Natural killer cell treated with Interleukin-12 subunit alpha and Interleukin-12 subunit beta and Interleukin-15 and Interleukin-18, amount 100 ng/mL, for 72 hours (primary cell): Measurements from ENCODE around the gene PTPN1. TPM values are rescaled to one million over a fixed set of nuclear protein-coding genes. Genes with fewer than 3 reads are reported as not detected.
"Not testable (repeated sequence)": the region's sequence is repeated elsewhere in the genome, so short reads cannot be mapped to it uniquely, and the experiment has no call there.

Source experiments
- ATAC-seq, 2 donors: fragments of 150-1000 bp; cut with Tn5 transposase in 1 of 2; sonication (Bioruptor Pico), chemical (Tn5 transposase) in 1 of 2; 2 replicates each; pipeline ENCODE4 v1.10.0; 2021
- DNase-seq: peaks from one replicate; pipeline ENCODE4 v3.0.0; 2022; ENCODE audit warnings: low spot score
- H3K27ac Mint-ChIP-seq, 2 donors: 1 replicate in 1 of 2; 2 replicates in 1 of 2; pipeline ENCODE4 v1.8.0; 2022; ENCODE audit warnings: mixed read lengths in 2 of 2, mild to moderate bottlenecking in 1 of 2, moderate library complexity in 1 of 2
- H3K27me3 Mint-ChIP-seq, 2 donors: 1 replicate in 1 of 2; 2 replicates in 1 of 2; pipeline ENCODE4 v1.8.0; 2022; ENCODE audit warnings: mixed read lengths in 2 of 2
- H3K36me3 Mint-ChIP-seq: one replicate; pipeline ENCODE4 v1.8.0; 2022; ENCODE audit warnings: mixed read lengths
- H3K4me1 Mint-ChIP-seq, 2 donors: 1 replicate in 1 of 2; 2 replicates in 1 of 2; pipeline ENCODE4 v1.8.0; 2022; ENCODE audit warnings: low read depth in 2 of 2, mixed read lengths in 2 of 2, mild to moderate bottlenecking in 1 of 2
- H3K4me3 Mint-ChIP-seq: one replicate; pipeline ENCODE4 v1.8.0; 2022; ENCODE audit warnings: mixed read lengths
- H3K9me3 Mint-ChIP-seq: 2 replicates; pipeline ENCODE4 v1.8.0; 2022; ENCODE audit warnings: mixed read lengths
- total RNA-seq, 2 donors: library from RNA; stranded (reverse); gene quantifications; one replicate each; pipeline ENCODE4 v1.2.3, GENCODE V29; 2022

PTPN1 gene
- total RNA-seq, 2 donors from 2014 or later = 74.3 to 105 TPM

- Mint-ChIP-seq H3K27me3 (no peaks in the 10 kb centered on the region), H3K4me1 (peaks cover 63 to 79% of the 10 kb centered on the region in 2 donors), H3K9me3 (no peaks in the 10 kb centered on the region), H3K4me3 (no peak overlapping the region), H3K36me3 (no peaks in the 10 kb centered on the region), H3K27ac (no peak overlapping the region)
- ATAC-seq (no peak), DNase-seq (no peak)
Measured at GRCh38 chr20:50536333-50536732, 26.1 kb downstream of the PTPN1 start.

DNA sequence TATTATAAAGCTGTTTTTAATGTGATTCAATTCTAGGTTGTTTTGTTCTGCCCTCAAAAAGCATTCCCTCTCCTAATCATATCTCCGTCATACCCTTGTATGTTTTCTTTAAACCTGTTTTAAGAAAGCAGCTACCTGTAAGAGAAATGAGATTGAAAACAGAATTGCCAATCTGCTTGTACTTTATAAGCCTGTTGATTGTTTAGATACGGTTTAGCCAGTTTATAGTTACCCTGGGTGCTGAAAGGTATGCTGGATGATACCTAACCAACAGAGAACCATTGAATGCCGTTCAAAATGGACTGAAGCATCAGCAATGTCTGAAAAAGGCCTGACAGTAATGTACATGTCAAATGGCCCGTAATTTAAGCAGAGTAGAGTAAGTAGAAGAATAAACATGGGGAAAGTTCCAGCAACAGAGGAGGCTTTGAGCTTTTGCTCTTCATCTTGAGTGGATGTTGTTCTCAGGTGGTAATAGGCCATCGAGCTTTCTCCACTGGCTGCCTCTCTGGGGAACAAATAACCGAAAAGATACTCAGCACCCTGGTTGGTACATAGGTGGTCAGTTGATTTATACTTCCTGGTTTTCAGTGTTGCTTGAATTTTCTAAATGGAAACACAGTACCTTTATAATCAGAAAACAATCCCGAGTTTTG lies 27.5 kb downstream of the PTPN1 start:
- DNase-seq (no peak), ATAC-seq (no peak)
- no peaks in the 10 kb centered on the region for H3K36me3 Mint-ChIP-seq
- H3K9me3 Mint-ChIP-seq = no peaks in the 10 kb centered on the region
- H3K27me3 Mint-ChIP-seq = no peaks in the 10 kb centered on the region
- H3K4me3 Mint-ChIP-seq = no peak overlapping the region
- peak overlapping the region; percentile 4 to 17 for H3K27ac Mint-ChIP-seq
- H3K4me1 Mint-ChIP-seq = peaks cover 65 to 81% of the 10 kb centered on the region in 2 donors

DNA sequence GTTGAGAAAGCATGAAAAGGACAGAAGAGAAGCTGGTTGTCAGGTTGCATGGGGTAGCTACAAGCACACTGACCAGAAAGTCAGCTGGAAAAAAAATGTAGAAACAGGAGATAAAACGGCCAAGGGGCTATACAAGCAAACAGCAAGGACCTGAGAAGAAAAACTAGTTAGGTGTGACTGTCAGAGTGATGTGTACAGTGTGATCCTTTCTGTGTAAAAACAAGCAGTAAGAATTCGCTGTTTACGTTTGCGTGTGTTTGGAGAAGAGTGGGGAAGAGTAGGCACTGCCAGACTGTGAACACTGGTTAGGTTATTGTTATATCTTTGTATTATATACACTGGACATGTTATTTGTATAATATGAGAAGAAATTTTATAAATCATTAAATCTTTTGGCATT lies 28.1 kb downstream of the PTPN1 start:
- H3K27ac Mint-ChIP-seq = peak overlapping the region; percentile 4 to 17
- no peaks in the 10 kb centered on the region for H3K9me3 Mint-ChIP-seq
- no peaks in the 10 kb centered on the region for H3K27me3 Mint-ChIP-seq
- H3K4me1 Mint-ChIP-seq = peaks cover 62 to 80% of the 10 kb centered on the region in 2 donors
- no peak for DNase-seq
- no peak overlapping the region for H3K4me3 Mint-ChIP-seq
- peaks cover 2% of the 10 kb centered on the region for H3K36me3 Mint-ChIP-seq
- ATAC-seq = no peak

- DNase-seq, H3K27me3 Mint-ChIP-seq, ATAC-seq, H3K9me3 Mint-ChIP-seq, H3K4me3 Mint-ChIP-seq, H3K27ac Mint-ChIP-seq, H3K36me3 Mint-ChIP-seq: not testable (repeated sequence)
- peaks cover 57 to 76% of the 10 kb centered on the region in 2 donors for H3K4me1 Mint-ChIP-seq
Measured at GRCh38 chr20:50539798-50540197, 29.6 kb downstream of the PTPN1 start.

- no peak for DNase-seq
- Mint-ChIP-seq H3K36me3 (peaks cover 5% of the 10 kb centered on the region), H3K27ac (peak overlapping the region; percentile 72 to 86), H3K4me1 (peaks cover 58 to 76% of the 10 kb centered on the region in 2 donors), H3K27me3 (no peaks in the 10 kb centered on the region), H3K4me3 (peak overlapping the region; percentile 63), H3K9me3 (no peaks in the 10 kb centered on the region)
- peak in 1 of 2 donors; percentile 61 for ATAC-seq
Measured at GRCh38 chr20:50540620-50541605, 30.7 kb downstream of the PTPN1 start.

DNA sequence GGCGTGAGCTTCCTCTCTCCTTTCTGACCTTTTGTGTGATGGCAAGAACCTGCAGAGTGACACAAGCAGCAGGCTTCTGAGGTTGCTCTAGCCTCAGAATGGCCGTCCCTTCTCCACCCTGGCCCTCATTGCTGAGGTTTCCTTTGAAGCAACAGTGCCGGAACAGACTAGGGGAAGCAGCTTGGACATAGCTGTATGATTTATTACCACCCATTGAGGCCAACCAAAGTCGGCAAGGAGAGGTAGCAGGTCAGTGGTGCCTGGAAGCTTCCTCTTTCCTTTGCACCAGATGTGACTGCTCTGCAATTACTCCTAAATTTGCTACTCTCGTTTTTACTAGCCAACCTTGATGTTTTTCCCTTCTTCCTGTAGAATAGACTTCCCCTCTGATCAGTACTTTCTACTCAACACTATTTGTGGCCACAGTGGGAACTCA lies 31.4 kb downstream of the PTPN1 start:
- ATAC-seq (peak; percentile 68 to 74), DNase-seq (no peak)
- peak overlapping the region; percentile 63 for H3K4me3 Mint-ChIP-seq
- H3K27me3 Mint-ChIP-seq = no peaks in the 10 kb centered on the region
- no peaks in the 10 kb centered on the region for H3K9me3 Mint-ChIP-seq
- peak overlapping the region; percentile 72 to 86 for H3K27ac Mint-ChIP-seq
- H3K36me3 Mint-ChIP-seq = peaks cover 5% of the 10 kb centered on the region
- peaks cover 62 to 78% of the 10 kb centered on the region in 2 donors for H3K4me1 Mint-ChIP-seq

DNA sequence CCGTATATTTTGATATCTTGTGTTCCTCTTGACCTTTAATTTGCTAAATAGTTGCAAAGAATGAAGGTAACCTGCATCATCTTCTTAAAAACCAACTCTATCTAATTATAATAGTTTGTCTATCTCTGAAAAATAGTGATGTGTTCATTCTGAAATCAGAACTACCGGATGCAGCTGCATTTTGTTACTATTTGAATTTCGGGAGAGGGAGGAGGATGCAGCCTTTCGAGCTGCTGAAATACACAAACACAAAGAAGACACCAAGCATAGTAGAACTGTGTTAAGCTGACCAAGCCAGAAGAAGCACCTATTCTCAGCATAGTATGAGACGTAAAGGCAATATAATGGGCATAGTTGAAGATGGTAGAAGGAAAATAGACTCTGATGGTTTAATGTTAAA lies 33.1 kb downstream of the PTPN1 start:
- H3K27ac Mint-ChIP-seq = peak overlapping the region; percentile 72 to 86
- no peaks in the 10 kb centered on the region for H3K27me3 Mint-ChIP-seq
- peaks cover 5% of the 10 kb centered on the region for H3K36me3 Mint-ChIP-seq
- no peaks in the 10 kb centered on the region for H3K9me3 Mint-ChIP-seq
- H3K4me1 Mint-ChIP-seq = peaks cover 62 to 77% of the 10 kb centered on the region in 2 donors
- H3K4me3 Mint-ChIP-seq = peak overlapping the region; percentile 44
- ATAC-seq = no peak
- no peak for DNase-seq

DNA sequence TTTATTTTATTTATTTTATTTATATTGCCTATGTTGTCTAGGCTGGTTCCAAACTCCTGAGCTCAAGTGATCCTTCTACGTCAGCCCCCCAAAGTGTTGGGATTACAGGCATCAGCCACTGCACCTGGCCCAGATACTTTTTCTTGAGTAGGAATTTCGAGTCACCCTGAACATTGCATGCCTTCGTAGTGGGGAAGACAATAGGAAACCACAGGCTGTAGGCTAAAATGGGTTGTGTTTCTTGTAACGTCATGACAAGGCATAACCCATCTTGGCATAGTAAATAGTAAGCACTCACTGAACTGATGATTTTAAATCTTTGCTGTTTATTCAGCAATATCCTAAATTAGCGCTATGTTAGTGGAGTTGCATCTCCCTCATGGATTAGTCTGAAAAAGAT lies 34.9 kb downstream of the PTPN1 start:
- ATAC-seq (no peak), DNase-seq (no peak)
- Mint-ChIP-seq H3K4me1 (peaks cover 71 to 77% of the 10 kb centered on the region in 2 donors), H3K27me3 (no peaks in the 10 kb centered on the region), H3K27ac (peak overlapping the region in 1 of 2 donors; percentile 81), H3K9me3 (no peaks in the 10 kb centered on the region), H3K36me3 (peaks cover 10% of the 10 kb centered on the region), H3K4me3 (peak overlapping the region; percentile 79)

DNA sequence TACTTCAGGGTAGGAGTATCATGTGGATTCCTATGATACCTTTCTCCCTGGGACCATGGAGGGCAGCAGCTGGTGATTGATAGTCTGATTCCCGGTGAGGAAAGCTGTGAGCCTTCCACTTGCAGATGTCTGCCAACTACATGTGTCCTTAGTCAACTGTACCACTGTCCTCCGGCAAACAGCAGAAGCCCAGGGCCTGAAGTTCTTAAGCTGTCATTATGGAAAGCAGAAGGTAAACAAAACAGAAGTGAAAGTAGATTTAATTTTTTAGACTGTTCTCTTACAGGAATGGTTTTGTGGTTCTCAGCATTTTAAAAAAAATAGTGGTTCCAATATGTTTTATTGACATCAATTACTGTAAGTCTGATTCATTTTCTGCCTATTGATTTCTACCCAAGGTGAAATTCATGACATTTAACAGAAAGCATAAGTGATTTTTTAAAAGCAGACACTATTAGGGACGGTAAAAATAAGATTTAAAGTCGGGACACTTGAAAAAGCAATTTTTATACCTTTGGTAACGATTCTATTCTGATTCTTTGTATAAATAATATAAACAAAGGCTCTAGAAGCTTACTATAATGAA lies 36.6 kb downstream of the PTPN1 start:
- DNase-seq = no peak
- Mint-ChIP-seq H3K9me3 (no peaks in the 10 kb centered on the region), H3K4me1 (peaks cover 60 to 61% of the 10 kb centered on the region in 2 donors)

GRCh38 chr20:50547964-50548363 lies 37.8 kb downstream of the PTPN1 start:
- peak overlapping the region; percentile 79 for H3K4me3 Mint-ChIP-seq
- peaks cover 50 to 51% of the 10 kb centered on the region in 2 donors for H3K4me1 Mint-ChIP-seq
- peak overlapping the region in 1 of 2 donors; percentile 81 for H3K27ac Mint-ChIP-seq
- H3K36me3 Mint-ChIP-seq = peaks cover 10% of the 10 kb centered on the region
- H3K27me3 Mint-ChIP-seq = no peaks in the 10 kb centered on the region
- ATAC-seq (peak in 1 of 2 donors; percentile 70), DNase-seq (no peak)
- no peaks in the 10 kb centered on the region for H3K9me3 Mint-ChIP-seq

More for the DNA sequence above, 36.6 kb downstream of the PTPN1 start:
- ATAC-seq = peak; percentile 70 to 79
- peak overlapping the region; percentile 79 for H3K4me3 Mint-ChIP-seq
- no peaks in the 10 kb centered on the region for H3K27me3 Mint-ChIP-seq
- H3K27ac Mint-ChIP-seq = peak overlapping the region in 1 of 2 donors; percentile 81
- peaks cover 10% of the 10 kb centered on the region for H3K36me3 Mint-ChIP-seq

GRCh38 chr20:50548396-50548795 lies 38.2 kb downstream of the PTPN1 start:
- peak overlapping the region; percentile 79 for H3K4me3 Mint-ChIP-seq
- peaks cover 7% of the 10 kb centered on the region for H3K36me3 Mint-ChIP-seq
- no peaks in the 10 kb centered on the region for H3K9me3 Mint-ChIP-seq

GRCh38 chr20:50550531-50550930 lies 40.3 kb downstream of the PTPN1 start:
- H3K4me1 Mint-ChIP-seq = peaks cover 31 to 38% of the 10 kb centered on the region in 2 donors
- DNase-seq (no peak), ATAC-seq (no peak)
- H3K4me3 Mint-ChIP-seq = peak overlapping the region; percentile 66
- H3K27me3 Mint-ChIP-seq = no peaks in the 10 kb centered on the region
- H3K36me3 Mint-ChIP-seq = peaks cover 5% of the 10 kb centered on the region
- no peaks in the 10 kb centered on the region for H3K9me3 Mint-ChIP-seq
- H3K27ac Mint-ChIP-seq = peak overlapping the region in 1 of 2 donors; percentile 81

More at GRCh38 chr20:50548396-50548795, 38.2 kb downstream of the PTPN1 start:
- no peaks in the 10 kb centered on the region for H3K27me3 Mint-ChIP-seq
- no peak for DNase-seq
- H3K4me1 Mint-ChIP-seq = peaks cover 47 to 50% of the 10 kb centered on the region in 2 donors
- no peak for ATAC-seq
- H3K27ac Mint-ChIP-seq = peak overlapping the region in 1 of 2 donors; percentile 81

DNA sequence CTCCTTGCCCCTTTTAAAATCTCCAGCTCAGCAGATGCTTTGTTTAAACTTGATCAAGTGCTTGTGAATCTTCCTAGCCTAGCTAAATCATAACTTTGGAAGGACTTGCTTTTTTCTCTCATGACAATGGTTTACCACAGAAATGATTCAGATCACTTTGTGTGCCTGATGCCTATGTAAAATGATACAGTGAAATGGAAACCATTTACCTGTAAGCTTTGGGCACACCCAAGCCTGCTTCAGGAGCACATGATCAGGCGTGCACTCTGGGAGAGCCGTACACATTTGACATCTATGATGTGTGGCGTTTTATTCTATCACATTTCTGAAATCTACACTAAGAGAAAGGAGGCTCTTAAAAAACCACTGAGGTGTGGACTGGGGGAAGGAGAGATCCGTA lies 41.1 kb downstream of the PTPN1 start:
- DNase-seq (no peak), ATAC-seq (no peak)
- H3K4me1 Mint-ChIP-seq = peaks cover 30 to 31% of the 10 kb centered on the region in 2 donors
- H3K27ac Mint-ChIP-seq = no peak overlapping the region
- no peaks in the 10 kb centered on the region for H3K27me3 Mint-ChIP-seq
- H3K4me3 Mint-ChIP-seq = peak overlapping the region; percentile 66
- H3K36me3 Mint-ChIP-seq = peaks cover 5% of the 10 kb centered on the region
- H3K9me3 Mint-ChIP-seq = no peaks in the 10 kb centered on the region
